ENCODE results near the gene CPED1. TPM values are rescaled to one million over a fixed set of nuclear protein-coding genes. Genes with fewer than 3 reads are reported as not detected.
"Not testable (repeated sequence)": the region's sequence is repeated elsewhere in the genome, so short reads cannot be mapped to it uniquely, and the experiment has no call there.

The CPED1 gene
- polyA plus RNA-seq, 1 donor from 2014 or later, result 3.8 TPM

DNA sequence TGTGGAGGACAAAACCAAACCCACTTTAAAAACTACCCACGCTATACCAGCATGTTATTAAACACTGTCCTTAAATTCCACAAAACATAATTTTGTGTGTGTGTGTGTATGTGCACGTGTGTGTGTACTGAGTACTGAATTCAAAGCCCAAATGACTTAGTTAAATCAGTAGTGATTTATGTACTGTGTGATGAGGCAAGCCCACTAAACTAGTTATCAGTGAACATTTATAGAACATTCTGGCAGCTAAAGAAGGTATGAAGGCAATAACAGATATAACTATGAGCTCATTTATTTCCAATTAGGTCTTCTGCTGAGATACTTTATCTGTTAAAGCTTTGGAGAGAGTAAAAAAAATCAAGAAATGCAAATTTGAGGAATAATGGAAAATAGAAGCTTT lies 115.1 kb downstream of the CPED1 start:
- H3K4me1 Mint-ChIP-seq, result no peaks in the 10 kb centered on the region
- no peaks in the 10 kb centered on the region for H3K9me3 Mint-ChIP-seq
- H3K27ac Mint-ChIP-seq, result no peak overlapping the region
- peaks cover 2% of the 10 kb centered on the region for H3K36me3 Mint-ChIP-seq
- no peak overlapping the region for H3K4me3 Mint-ChIP-seq
- no peaks in the 10 kb centered on the region for H3K27me3 Mint-ChIP-seq

DNA sequence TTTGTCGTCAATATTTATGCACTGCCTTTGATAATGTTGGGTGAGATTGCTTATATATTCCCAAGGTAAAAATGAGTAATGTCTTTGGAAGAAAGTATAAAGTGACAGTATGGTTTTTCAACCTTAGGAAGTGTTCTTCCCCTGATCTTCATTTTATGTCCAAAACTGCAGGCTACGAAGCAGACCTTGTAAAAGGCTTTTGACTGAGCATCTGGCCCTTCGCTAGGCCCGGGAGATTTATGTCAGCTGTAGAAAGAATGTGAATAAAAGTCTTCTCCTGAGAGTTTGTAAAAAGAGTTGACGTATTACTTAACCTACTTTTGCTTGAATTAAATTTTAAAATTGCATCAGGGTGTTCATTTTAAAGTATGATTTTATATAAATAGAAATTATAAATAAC lies 116.8 kb downstream of the CPED1 start:
- H3K27me3 Mint-ChIP-seq, result no peaks in the 10 kb centered on the region
- no peak overlapping the region for H3K27ac Mint-ChIP-seq
- H3K36me3 Mint-ChIP-seq, result peaks cover 2% of the 10 kb centered on the region
- H3K9me3 Mint-ChIP-seq, result no peaks in the 10 kb centered on the region
- H3K4me1 Mint-ChIP-seq, result no peaks in the 10 kb centered on the region
- H3K4me3 Mint-ChIP-seq, result no peak overlapping the region

DNA sequence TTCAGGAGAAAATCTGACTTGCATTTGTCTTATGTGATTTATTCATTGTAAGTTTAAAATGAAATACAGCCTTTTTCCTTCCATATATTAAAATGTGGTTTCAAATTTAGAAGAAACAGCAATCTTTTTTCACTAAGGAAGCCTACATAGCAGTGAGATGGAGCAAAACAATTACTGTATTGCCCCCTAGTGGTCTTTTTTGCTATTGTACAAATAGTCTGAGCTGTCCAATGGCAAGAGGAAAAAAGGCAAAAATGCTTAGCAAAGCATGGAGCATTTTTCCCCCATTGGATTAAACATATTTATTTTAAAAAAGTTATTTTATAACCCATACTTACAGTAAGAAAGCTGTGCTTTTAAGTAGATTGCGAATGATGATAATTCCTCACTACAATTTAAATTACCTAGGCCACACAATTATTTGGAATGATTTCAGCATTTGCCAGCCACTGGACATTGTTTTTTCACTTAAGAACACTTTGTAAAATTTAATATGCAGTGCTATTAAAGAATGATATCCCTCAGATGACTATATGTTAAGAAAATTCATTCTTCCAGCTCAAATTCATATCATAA lies 119.5 kb downstream of the CPED1 start:
- H3K4me3 Mint-ChIP-seq, result no peak overlapping the region
- no peaks in the 10 kb centered on the region for H3K9me3 Mint-ChIP-seq
- H3K4me1 Mint-ChIP-seq, result peaks cover 0 to 2% (median 0%) of the 10 kb centered on the region in 3 donors

DNA sequence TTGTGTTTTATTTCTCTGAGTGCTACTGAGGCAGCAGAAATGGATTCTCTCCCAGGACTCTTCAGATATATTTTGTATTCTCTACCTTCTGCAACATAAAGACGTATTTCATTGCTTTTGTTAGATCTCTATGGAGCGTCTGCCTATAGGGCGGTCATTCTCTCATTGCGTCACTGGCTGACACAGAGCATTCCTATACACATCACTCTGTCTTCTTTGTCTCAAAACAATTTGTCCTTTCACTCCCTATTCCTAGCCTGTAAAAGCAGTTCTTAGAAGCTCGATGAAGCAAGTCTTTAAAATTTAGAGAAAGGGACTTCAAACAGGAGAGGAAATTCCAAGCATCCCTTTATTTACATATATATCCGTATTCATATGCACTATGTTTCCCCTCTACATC lies 120.6 kb downstream of the CPED1 start:
- H3K4me1 Mint-ChIP-seq, result peaks cover 0 to 2% (median 0%) of the 10 kb centered on the region in 3 donors
- no peaks in the 10 kb centered on the region for H3K9me3 Mint-ChIP-seq
- no peak overlapping the region for H3K4me3 Mint-ChIP-seq
- H3K27ac Mint-ChIP-seq, result no peak overlapping the region
- H3K36me3 Mint-ChIP-seq, result no peaks in the 10 kb centered on the region
- H3K27me3 Mint-ChIP-seq, result no peaks in the 10 kb centered on the region

More for the DNA sequence above, 119.5 kb downstream of the CPED1 start:
- no peaks in the 10 kb centered on the region for H3K27me3 Mint-ChIP-seq
- H3K36me3 Mint-ChIP-seq, result no peaks in the 10 kb centered on the region
- H3K27ac Mint-ChIP-seq, result no peak overlapping the region

DNA sequence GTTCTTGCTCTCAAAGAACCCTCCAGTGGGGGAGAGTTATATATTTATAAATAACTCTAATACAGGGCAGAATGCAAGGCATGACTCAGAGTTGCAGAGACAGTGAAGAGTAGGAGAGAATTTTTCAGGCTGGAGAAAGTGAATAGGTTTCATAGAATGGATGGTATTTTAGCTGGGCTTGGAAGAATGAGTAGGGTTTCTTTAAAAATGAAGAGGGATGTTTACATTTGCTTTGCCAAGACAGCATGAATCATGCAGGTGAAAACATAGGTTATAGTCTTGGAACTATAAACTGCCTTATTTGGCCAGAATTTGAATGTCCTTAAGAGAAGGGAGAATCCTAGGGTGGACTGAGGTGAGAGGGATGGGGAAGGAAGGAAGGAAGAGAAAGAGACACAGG lies 124.8 kb downstream of the CPED1 start:
- Mint-ChIP-seq H3K27ac (no peak overlapping the region), H3K36me3 (no peaks in the 10 kb centered on the region), H3K4me1 (peaks cover 0 to 2% (median 0%) of the 10 kb centered on the region in 3 donors), H3K4me3 (no peak overlapping the region), H3K27me3 (no peaks in the 10 kb centered on the region), H3K9me3 (no peaks in the 10 kb centered on the region)

DNA sequence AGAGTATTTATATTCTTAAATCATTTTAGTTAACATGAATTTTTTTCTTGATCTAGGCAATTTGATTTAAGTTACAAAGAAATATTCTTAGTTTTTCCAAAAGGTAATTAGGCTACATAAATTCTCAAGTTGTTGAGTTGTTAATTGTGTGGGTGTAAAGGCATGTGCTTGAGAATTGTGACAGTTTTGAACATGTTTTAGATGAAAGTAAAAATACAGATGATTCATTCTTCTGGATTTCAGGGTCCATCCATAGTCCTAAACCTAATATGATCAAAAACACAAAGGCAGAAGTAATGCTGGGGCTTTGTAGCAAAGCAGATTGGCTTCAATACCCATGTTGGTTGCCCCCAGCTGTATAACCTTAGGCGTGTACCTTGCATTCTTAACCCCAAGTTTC lies 127.9 kb downstream of the CPED1 start:
- Mint-ChIP-seq H3K4me1 (peaks cover 0 to 2% (median 2%) of the 10 kb centered on the region in 3 donors), H3K27ac (no peak overlapping the region), H3K4me3 (no peak overlapping the region)

DNA sequence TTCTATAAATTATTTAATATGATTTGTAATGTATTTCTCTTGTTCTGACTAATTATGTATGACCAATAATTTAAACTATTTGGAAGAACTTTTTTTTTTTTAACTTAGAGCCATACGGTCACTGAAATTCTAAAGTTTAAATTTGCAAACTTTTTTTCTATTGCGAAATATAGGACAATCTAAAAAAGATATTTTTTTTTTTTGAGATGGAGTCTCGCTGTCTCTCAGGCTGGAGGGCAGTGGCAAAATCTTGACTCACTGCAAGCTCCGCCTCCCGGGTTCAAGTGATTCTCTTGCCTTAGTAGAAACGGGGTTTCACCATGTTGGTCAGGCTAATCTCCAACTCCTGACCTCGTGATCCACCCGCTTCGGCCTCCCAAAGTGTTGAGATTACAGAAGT lies 130.5 kb downstream of the CPED1 start:
- Mint-ChIP-seq H3K36me3 (peaks cover 2% of the 10 kb centered on the region), H3K9me3 (no peaks in the 10 kb centered on the region), H3K4me3 (no peak overlapping the region), H3K4me1 (peaks cover 0 to 2% (median 0%) of the 10 kb centered on the region in 3 donors), H3K27ac (no peak overlapping the region), H3K27me3 (no peaks in the 10 kb centered on the region)

More for the DNA sequence above, 127.9 kb downstream of the CPED1 start:
- Mint-ChIP-seq H3K27me3 (no peaks in the 10 kb centered on the region), H3K36me3 (peaks cover 2% of the 10 kb centered on the region), H3K9me3 (no peaks in the 10 kb centered on the region)

DNA sequence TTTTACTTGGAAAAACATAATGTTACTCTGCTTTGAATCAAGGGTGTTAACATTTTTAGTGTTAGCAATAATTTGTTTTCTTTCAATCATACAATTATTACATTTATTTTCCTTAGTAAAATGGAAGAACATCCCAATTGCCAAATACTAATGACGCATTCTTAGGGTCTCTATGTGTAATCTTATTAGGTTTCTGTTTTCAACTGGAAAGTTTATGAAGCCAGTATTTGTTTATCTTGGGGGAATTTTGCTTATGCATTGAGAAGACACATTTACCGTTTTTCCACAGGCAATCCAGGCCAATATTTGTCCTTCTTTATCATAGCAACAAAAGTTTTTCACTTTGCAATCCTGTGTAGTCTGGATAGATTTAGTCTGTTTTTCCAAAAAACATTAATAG lies 134.5 kb downstream of the CPED1 start:
- Mint-ChIP-seq H3K36me3 (peaks cover 2% of the 10 kb centered on the region), H3K9me3 (no peaks in the 10 kb centered on the region), H3K27ac (no peak overlapping the region), H3K27me3 (no peaks in the 10 kb centered on the region), H3K4me3 (no peak overlapping the region), H3K4me1 (peaks cover 0 to 2% (median 0%) of the 10 kb centered on the region in 3 donors)

DNA sequence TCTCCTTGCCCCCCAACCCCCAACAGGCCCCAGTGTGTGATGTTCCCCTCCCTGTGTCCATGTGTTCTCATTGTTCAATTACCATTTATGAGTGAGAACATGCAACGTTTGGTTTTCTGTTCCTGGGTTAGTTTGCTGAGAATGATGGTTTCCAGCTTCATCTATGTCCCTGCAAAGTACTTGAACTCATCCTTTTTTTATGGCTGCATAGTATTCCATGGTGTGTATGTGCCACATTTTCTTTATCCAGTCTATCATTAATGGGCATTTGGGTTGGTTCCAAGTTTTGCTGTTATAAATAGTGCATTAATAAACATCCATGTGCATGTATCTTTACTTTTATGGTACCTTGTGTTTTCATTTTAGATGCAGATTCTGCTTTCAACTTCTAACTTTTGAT lies 136.9 kb downstream of the CPED1 start:
- H3K36me3 Mint-ChIP-seq, H3K4me3 Mint-ChIP-seq, H3K9me3 Mint-ChIP-seq, H3K4me1 Mint-ChIP-seq, H3K27me3 Mint-ChIP-seq, H3K27ac Mint-ChIP-seq: not testable (repeated sequence)

DNA sequence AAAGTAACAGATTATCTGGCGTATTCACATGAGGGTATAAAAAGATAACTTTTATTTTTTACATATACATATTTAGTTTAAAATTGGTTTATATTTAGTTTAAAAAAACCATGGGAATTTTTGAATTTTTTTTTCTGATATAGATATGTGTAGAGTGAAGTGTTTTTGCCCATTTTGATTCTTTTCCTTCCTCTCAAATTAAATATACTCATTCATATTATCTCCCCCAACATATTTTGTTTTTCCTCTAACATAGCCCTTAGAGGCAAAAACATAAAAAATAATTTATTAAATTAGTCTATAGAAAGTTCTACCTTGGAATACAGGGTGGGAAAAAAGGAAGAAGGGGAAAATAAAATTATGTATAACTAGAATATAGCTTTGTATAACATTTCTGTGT lies 137.7 kb downstream of the CPED1 start:
- Mint-ChIP-seq H3K27ac (no peak overlapping the region), H3K36me3 (no peaks in the 10 kb centered on the region), H3K4me3 (no peak overlapping the region), H3K27me3 (no peaks in the 10 kb centered on the region), H3K9me3 (no peaks in the 10 kb centered on the region), H3K4me1 (peaks cover 0 to 9% (median 1%) of the 10 kb centered on the region in 3 donors)

DNA sequence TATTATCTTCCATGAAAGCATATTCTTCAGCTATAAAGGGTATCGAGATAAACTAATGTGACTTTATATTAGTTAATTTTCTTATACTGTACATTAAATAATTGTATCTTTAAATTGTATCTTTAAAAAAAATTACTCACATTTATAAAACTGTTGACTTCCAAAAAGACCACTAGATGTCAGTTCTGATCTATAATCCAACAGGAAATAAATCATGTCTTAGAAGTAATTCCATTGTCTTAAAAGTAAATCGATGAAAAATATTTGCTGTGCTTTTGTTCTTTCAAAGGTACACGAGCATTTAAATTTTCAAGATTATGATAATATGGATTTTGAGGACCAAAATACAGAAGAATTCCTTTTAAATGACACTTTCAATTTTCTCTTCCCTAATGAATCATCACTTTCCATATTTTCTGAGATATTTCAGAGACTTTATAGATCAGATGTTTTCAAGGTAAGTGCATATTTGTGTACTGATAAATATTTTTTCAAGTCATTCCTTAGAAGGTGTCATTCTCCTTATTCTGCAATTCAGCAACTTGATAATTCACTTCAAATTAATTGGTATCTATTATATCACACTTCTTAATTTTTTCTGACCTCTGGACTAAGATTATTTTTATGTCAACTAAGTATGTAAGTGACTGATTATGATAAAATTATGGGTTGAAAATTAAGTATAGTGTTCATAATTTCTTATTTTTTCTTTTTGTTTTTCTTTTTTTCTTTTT lies 138.5 kb downstream of the CPED1 start:
- peaks cover 2% of the 10 kb centered on the region for H3K36me3 Mint-ChIP-seq
- H3K9me3 Mint-ChIP-seq, result no peaks in the 10 kb centered on the region
- H3K4me1 Mint-ChIP-seq, result peaks cover 0 to 14% (median 4%) of the 10 kb centered on the region in 3 donors
- H3K4me3 Mint-ChIP-seq, result peak overlapping the region in 1 of 4 donors; percentile 17
- no peak overlapping the region for H3K27ac Mint-ChIP-seq
- H3K27me3 Mint-ChIP-seq, result no peaks in the 10 kb centered on the region

DNA sequence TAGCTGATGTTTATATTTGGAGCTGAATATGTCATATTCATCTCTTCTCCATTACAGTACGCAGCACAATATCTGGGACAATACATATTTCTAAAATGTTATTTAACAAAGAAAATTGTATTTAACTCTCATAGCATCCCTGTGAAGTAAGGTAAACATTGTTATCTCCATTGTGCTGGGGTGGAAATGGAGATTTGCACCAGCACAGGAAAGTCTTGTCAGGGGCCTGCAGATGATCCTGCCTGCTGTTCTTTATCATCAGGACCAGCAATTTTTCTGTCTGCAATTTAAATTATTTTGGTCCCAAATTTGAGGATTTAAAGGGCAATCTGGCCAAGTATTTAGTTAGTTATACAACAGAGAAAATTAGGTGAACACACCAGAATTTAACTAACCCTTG lies 144.4 kb downstream of the CPED1 start:
- Mint-ChIP-seq H3K4me3 (no peak overlapping the region), H3K27ac (no peak overlapping the region), H3K36me3 (peaks cover 9% of the 10 kb centered on the region), H3K27me3 (no peaks in the 10 kb centered on the region), H3K9me3 (no peaks in the 10 kb centered on the region), H3K4me1 (peaks cover 14 to 33% (median 24%) of the 10 kb centered on the region in 3 donors)

DNA sequence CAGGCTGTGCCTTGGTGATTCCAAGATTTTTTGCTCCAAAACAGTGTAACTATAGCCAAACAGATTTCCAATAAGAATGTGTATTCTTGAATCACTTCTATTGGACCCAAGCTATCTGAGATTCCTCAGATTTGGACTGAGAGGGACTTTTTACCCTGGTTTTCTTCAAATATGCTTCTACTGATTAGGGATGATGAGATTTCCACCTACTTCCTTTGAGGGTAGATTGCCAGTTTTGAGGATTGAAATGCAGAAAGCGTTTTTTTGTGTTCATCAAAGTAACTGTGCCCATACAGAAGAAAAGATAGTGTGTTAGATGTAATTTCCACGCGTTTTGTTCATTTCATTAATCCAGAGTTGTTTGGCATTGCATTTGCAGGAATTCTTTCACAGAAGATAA lies 144.9 kb downstream of the CPED1 start:
- Mint-ChIP-seq H3K36me3 (peaks cover 9% of the 10 kb centered on the region), H3K4me3 (no peak overlapping the region), H3K27me3 (no peaks in the 10 kb centered on the region), H3K27ac (no peak overlapping the region), H3K4me1 (peaks cover 19 to 33% (median 24%) of the 10 kb centered on the region in 3 donors), H3K9me3 (no peaks in the 10 kb centered on the region)

DNA sequence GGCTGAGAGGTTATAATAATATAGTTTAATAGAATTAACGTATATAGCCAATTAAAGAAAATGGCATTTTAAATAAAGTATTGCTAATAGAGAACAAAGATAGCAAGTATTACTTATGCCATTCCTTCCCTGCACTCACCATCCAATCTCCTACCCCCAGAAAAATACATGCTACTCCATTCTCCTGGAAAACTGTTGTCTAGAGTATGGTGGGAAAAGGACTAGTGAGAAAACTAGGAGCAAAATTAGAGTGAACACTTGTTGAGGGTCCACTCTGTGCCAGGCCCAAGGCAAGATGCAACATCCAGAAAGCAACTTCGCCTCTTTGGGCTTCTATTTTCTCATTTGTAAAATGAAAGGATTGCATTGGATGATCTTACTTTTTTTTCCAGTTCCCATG lies 149.1 kb downstream of the CPED1 start:
- Mint-ChIP-seq H3K27ac (no peak overlapping the region), H3K36me3 (peaks cover 8% of the 10 kb centered on the region), H3K9me3 (no peaks in the 10 kb centered on the region), H3K4me1 (peaks cover 21 to 26% (median 25%) of the 10 kb centered on the region in 3 donors), H3K27me3 (no peaks in the 10 kb centered on the region), H3K4me3 (peak overlapping the region; percentile 82 to 99 (median 94))

DNA sequence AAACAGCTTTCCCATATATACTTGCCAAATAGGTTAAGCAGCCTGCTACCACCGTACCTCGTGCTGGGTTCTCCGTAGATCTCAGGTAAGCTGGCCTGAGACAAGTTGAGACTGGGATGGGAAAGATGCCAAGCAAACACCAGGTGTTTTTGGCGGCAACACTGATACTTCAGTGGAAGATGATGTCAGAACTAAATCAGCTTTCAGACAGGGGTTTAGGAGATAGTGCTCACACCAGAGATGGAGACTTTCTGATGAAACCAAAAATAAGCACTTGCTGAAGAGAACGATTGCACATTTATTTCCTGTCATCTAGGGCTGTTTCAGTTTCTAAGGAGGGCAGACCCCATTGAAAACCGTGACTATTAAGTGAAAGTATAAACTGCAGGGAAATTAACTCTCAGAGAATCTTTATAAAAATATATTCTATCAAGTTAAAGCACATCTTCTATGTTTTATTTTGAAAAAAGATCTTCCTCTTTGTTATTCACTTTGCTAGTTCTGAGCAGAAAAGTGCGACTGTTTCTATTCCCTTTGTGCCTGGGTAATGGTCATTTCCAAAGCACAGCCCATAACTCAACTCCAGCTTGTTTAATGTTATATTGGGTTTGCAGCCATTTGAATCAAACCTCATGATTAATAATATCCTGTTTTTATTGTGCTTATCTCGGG lies 149.9 kb downstream of the CPED1 start:
- Mint-ChIP-seq H3K36me3 (peaks cover 9% of the 10 kb centered on the region), H3K9me3 (no peaks in the 10 kb centered on the region), H3K4me1 (peaks cover 18 to 24% (median 23%) of the 10 kb centered on the region in 3 donors), H3K27ac (peak overlapping the region in 2 of 3 donors; percentile 94 to 96), H3K4me3 (peak overlapping the region; percentile 82 to 99 (median 94)), H3K27me3 (no peaks in the 10 kb centered on the region)

All from IgD-negative memory B cell (primary cell).